HAP-1 (cell line): ENCODE results near the gene NR3C2.
"Not testable (repeated sequence)": the region's sequence is repeated elsewhere in the genome, so short reads cannot be mapped to it uniquely, and the experiment has no call there.

Experiments
- DNase-seq, 2 experiments: peaks; one replicate each; pipeline ENCODE4 v3.0.0-alpha.2; 2016 to 2020; ENCODE audit warnings: low spot score in 2 of 2
- H3K27me3 ChIP-seq: fragments of 250-450 bp; sonication (Bioruptor Pico); 2 replicates; pipeline ENCODE4 v1.5.1; 2020; ENCODE audit warnings: low read depth, mild to moderate bottlenecking, moderate library complexity
- H3K36me3 ChIP-seq: fragments of 250-450 bp; sonication (Bioruptor Pico); replicated peaks from 2 replicates; pipeline ENCODE4 v1.5.1; 2020; ENCODE audit warnings: mild to moderate bottlenecking
- H3K4me1 ChIP-seq: fragments of 250-450 bp; sonication (Bioruptor Pico); 2 replicates; pipeline ENCODE4 v1.5.1; 2020; ENCODE audit warnings: mild to moderate bottlenecking
- H3K4me3 ChIP-seq: fragments of 250-450 bp; sonication (Bioruptor Pico); 2 replicates; pipeline ENCODE4 v1.5.1; 2020; ENCODE audit warnings: mild to moderate bottlenecking, moderate library complexity
- H3K9me3 ChIP-seq: fragments of 250-450 bp; sonication (Bioruptor Pico); 2 replicates; pipeline ENCODE4 v1.5.1; 2020; ENCODE audit warnings: mild to moderate bottlenecking, moderate library complexity
- in situ Hi-C: fragments of 300-500 bp; cut with MboI; formaldehyde crosslinking; loops from 3 replicates; pipeline ENCODE4 v1.14.3; 2020; ENCODE audit warnings: low sequenced_read_pairs, inconsistent platforms, mixed read lengths

The NR3C2 gene

GRCh38 chr4:148341980-148342800 lies 100.0 kb downstream of the NR3C2 start:
- no peak for DNase-seq
- Histone ChIP-seq H3K4me1 (no peaks in the 10 kb centered on the region), H3K36me3 (no peaks in the 10 kb centered on the region), H3K4me3 (no peak overlapping the region), H3K9me3 (no peaks in the 10 kb centered on the region), H3K27me3 (no peaks in the 10 kb centered on the region)
- in situ Hi-C loops, result no loop called here

DNA sequence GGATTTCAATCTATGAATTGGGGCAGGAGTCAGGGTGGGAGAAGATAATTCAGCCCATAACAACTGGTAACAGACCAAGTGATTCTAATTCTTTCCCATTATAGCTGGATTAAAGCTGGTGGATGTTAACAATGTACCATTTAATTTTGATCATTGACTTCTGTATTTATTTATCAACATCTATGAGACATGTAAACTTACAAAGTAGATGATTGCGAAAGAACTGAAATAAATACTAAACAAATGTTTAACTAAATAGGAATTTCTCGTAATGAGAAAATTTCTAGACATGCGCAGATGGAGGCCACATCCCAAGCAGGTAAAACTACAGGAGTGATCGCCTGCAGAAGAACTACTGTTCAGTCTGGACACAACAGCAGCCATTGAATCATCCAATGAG lies 107.1 kb downstream of the NR3C2 start:
- Histone ChIP-seq H3K27me3 (no peaks in the 10 kb centered on the region), H3K9me3 (no peaks in the 10 kb centered on the region), H3K36me3 (no peaks in the 10 kb centered on the region), H3K4me1 (peaks cover 10% of the 10 kb centered on the region), H3K4me3 (no peak overlapping the region)
- in situ Hi-C loops, result no loop called here
- DNase-seq, result no peak

- H3K27me3 ChIP-seq, result no peaks in the 10 kb centered on the region
- no peak overlapping the region for H3K4me3 ChIP-seq
- in situ Hi-C loops, result no loop called here
- no peak for DNase-seq
- peaks cover 10% of the 10 kb centered on the region for H3K4me1 ChIP-seq
- H3K36me3 ChIP-seq, result no peaks in the 10 kb centered on the region
- no peaks in the 10 kb centered on the region for H3K9me3 ChIP-seq
Measured at GRCh38 chr4:148333265-148333664, 108.9 kb downstream of the NR3C2 start.

DNA sequence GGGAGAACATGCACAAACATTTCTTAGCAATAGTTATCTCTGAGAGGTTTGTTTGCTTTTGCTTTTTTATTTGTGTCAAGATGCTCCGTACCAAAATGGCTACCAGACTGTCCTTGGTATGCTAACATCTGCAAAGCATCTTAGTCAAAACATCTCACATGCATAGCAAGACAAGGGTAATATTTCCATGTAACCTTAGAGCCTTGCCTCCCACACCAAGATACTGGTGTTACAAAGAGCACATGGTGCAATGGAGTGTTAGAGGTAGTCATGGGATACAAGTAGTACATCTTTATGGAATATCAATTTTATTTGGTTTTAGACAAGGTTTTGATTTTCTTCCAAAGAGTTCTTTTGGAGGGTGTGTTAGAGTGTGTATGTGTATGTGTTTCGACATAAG lies 109.7 kb downstream of the NR3C2 start:
- Histone ChIP-seq H3K4me3 (no peak overlapping the region), H3K27me3 (no peaks in the 10 kb centered on the region), H3K4me1 (peaks cover 10% of the 10 kb centered on the region), H3K9me3 (no peaks in the 10 kb centered on the region), H3K36me3 (no peaks in the 10 kb centered on the region)
- DNase-seq, result no peak
- in situ Hi-C loops, result no loop called here

- Histone ChIP-seq H3K27me3 (no peaks in the 10 kb centered on the region), H3K4me1 (peaks cover 10% of the 10 kb centered on the region), H3K36me3 (no peaks in the 10 kb centered on the region), H3K9me3 (no peaks in the 10 kb centered on the region), H3K4me3 (no peak overlapping the region)
- in situ Hi-C loops, result no loop called here
- peak; percentile 18 to 50 for DNase-seq
Measured at GRCh38 chr4:148330724-148331123, 111.5 kb downstream of the NR3C2 start.

DNA sequence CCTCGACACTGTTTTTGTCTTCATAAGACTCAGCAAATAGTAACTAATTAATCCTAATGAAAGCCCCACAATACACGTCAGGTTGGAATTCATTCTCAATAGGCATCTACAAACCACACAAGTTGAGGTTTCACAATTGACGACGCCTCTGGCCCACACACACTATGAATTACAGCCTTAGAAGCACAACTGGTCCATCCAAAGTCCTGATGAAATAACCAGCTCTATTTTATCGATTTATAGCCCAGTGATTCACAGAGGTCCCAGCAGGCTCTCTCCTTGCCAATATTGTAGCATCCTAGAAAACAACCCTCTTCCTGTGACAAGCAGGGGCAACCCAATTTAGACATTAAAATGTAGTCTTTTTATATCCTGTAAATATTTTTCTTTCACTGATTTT lies 112.1 kb downstream of the NR3C2 start:
- no peaks in the 10 kb centered on the region for H3K9me3 ChIP-seq
- H3K27me3 ChIP-seq, result no peaks in the 10 kb centered on the region
- no peaks in the 10 kb centered on the region for H3K36me3 ChIP-seq
- no peak overlapping the region for H3K4me3 ChIP-seq
- no peak for DNase-seq
- peaks cover 10% of the 10 kb centered on the region for H3K4me1 ChIP-seq
- in situ Hi-C loops, result no loop called here

GRCh38 chr4:148329751-148330150 lies 112.5 kb downstream of the NR3C2 start:
- in situ Hi-C loops, result no loop called here

GRCh38 chr4:148327683-148328082 lies 114.5 kb downstream of the NR3C2 start:
- Histone ChIP-seq H3K9me3 (no peaks in the 10 kb centered on the region), H3K27me3 (no peaks in the 10 kb centered on the region), H3K4me3 (no peak overlapping the region), H3K36me3 (no peaks in the 10 kb centered on the region), H3K4me1 (peaks cover 10% of the 10 kb centered on the region)
- in situ Hi-C loops, result no loop called here
- DNase-seq, result no peak

More at GRCh38 chr4:148329751-148330150, 112.5 kb downstream of the NR3C2 start:
- Histone ChIP-seq H3K27me3 (no peaks in the 10 kb centered on the region), H3K4me3 (no peak overlapping the region), H3K9me3 (no peaks in the 10 kb centered on the region), H3K36me3 (no peaks in the 10 kb centered on the region), H3K4me1 (peaks cover 10% of the 10 kb centered on the region)
- no peak for DNase-seq

- H3K4me1 ChIP-seq, in situ Hi-C loops, H3K4me3 ChIP-seq, H3K27me3 ChIP-seq, H3K36me3 ChIP-seq, H3K9me3 ChIP-seq, DNase-seq: not testable (repeated sequence)
Measured at GRCh38 chr4:148323316-148323715, 118.9 kb downstream of the NR3C2 start.

DNA sequence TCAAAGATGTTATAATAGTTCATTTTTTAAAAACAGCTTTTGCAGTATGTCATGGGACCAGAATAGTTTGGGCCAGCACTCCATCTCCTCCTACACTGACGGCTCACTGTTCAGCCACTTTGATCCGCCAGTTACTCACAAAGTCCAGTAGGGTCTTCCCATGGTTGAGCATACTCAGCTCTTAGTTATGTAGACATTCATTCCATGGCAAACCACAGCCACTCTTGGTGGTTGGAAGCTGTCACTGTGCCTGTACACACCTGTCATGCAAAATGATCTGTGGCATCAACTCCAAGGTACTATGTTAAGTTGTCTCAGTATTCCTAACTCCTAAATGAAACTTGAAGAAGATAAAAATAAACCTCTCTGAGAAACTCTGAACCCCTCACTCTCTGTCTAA lies 127.2 kb downstream of the NR3C2 start:
- DNase-seq, result no peak
- H3K27me3 ChIP-seq, result no peaks in the 10 kb centered on the region
- H3K4me3 ChIP-seq, result no peak overlapping the region
- H3K4me1 ChIP-seq, result peaks cover 8% of the 10 kb centered on the region
- no peaks in the 10 kb centered on the region for H3K36me3 ChIP-seq
- H3K9me3 ChIP-seq, result no peaks in the 10 kb centered on the region
- in situ Hi-C loops, result no loop called here

- no peaks in the 10 kb centered on the region for H3K9me3 ChIP-seq
- DNase-seq, result no peak
- H3K4me1 ChIP-seq, result peaks cover 8% of the 10 kb centered on the region
- no peaks in the 10 kb centered on the region for H3K27me3 ChIP-seq
- no peak overlapping the region for H3K4me3 ChIP-seq
- in situ Hi-C loops, result no loop called here
- H3K36me3 ChIP-seq, result no peaks in the 10 kb centered on the region
Measured at GRCh38 chr4:148312956-148313490, 129.2 kb downstream of the NR3C2 start.

DNA sequence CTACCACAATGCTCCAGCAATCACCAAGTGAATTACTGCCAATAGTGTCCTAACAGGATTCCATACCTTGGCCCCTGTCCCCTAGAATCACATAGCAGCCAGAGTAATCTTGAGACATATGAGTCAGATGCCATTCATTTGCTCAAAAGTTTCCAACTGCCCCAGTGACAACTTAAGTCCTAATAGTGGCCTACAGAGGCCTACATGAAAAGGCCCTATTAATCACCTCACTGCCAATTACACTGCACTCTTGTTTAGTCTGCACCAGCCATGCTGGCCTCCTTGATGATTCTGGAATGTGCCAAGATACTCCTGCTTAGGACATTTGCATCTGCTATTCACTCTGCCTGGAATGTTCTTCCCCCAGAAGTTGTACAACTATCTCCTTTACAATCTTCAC lies 130.7 kb downstream of the NR3C2 start:
- peaks cover 8% of the 10 kb centered on the region for H3K4me1 ChIP-seq
- in situ Hi-C loops, result no loop called here
- no peaks in the 10 kb centered on the region for H3K9me3 ChIP-seq
- H3K27me3 ChIP-seq, result no peaks in the 10 kb centered on the region
- DNase-seq, result no peak
- H3K36me3 ChIP-seq, result no peaks in the 10 kb centered on the region
- no peak overlapping the region for H3K4me3 ChIP-seq

DNA sequence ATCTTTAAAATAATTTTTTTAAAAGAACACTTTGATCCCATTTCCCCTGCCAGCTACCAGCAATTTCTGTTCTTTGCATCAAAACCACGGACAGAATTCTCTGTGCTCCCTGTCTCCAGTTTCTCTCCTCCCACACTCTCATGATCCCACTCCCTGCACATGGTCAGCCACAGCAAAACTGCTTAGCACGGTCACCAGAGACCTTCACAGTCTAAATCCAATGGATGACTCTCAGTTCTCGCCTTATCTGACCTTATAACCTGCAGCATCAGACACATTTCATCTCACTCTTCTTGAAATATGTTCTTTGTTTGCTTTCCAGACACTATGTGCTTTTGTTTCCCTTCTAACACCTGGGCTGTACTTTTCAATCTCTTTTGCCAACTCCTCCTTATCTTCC lies 131.5 kb downstream of the NR3C2 start:
- no peak for DNase-seq
- H3K4me1 ChIP-seq, result peaks cover 8% of the 10 kb centered on the region
- H3K9me3 ChIP-seq, result no peaks in the 10 kb centered on the region
- no peak overlapping the region for H3K4me3 ChIP-seq
- no peaks in the 10 kb centered on the region for H3K36me3 ChIP-seq
- in situ Hi-C loops, result no loop called here
- H3K27me3 ChIP-seq, result no peaks in the 10 kb centered on the region

DNA sequence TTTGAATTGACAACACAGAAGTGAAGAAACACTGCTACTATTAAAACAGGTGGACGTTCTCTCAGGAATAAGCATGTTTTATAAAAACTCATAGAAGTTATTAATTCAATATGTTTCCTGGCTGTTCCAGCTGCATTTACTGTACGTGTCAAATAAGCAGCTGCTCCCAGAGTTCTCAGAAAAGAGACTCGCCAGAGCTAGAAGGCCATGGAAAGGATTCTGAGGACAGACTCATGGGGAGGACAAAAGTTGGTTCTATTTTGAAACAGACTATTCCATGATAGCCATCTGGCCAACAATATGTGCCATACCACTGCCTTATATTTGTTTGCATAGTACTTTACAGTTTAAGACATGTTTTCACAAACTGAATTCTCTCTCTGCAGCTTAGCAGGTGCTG lies 136.5 kb downstream of the NR3C2 start:
- no peak for DNase-seq
- no peak overlapping the region for H3K4me3 ChIP-seq
- H3K36me3 ChIP-seq, result no peaks in the 10 kb centered on the region

More for the DNA sequence above, 136.5 kb downstream of the NR3C2 start:
- Histone ChIP-seq H3K27me3 (no peaks in the 10 kb centered on the region), H3K4me1 (no peaks in the 10 kb centered on the region), H3K9me3 (peaks cover 6% of the 10 kb centered on the region; the same call in 1 of the 2 replicates)
- in situ Hi-C loops, result no loop called here
